ENCODE results near the gene MTHFD2. TPM values are rescaled to one million over a fixed set of nuclear protein-coding genes. Genes with fewer than 3 reads are reported as not detected.
"Not testable (repeated sequence)": the region's sequence is repeated elsewhere in the genome, so short reads cannot be mapped to it uniquely, and the experiment has no call there.

The MTHFD2 gene
- total and polyA plus RNA-seq, 4 donors = 55.7 to 180 (median 127) TPM

- Histone ChIP-seq H3K27me3 (ENCODE audit: control insufficient read depth in 1 of 2, insufficient read depth in 2 of 2, low read length in 1 of 2) (no peaks in the 10 kb centered on the region), H3K4me1 (ENCODE audit: control insufficient read depth in 1 of 2, insufficient read depth in 2 of 2, low read length in 2 of 2) (peaks cover 0 to 4% of the 10 kb centered on the region in 2 donors), H3K4me3 (ENCODE audit: low read length in 2 of 2) (no peak overlapping the region), H3K9me3 (ENCODE audit: control insufficient read depth, low read length) (no peaks in the 10 kb centered on the region), H3K36me3 (ENCODE audit: control insufficient read depth in 1 of 2, insufficient read depth in 2 of 2, low read length in 1 of 2) (no peaks in the 10 kb centered on the region), H3K27ac (ENCODE audit: low read depth in 1 of 2, low read length in 2 of 2) (peak overlapping the region in 1 of 2 donors; percentile 61)
- WGBS, 2 donors = 23 to 40% methylated on average over 3 of the region's 3 CpGs
- ATAC-seq (ENCODE audit: low FRiP score) = no peak
- intact Hi-C loops (cut with DNase I) = no loop called here
- DNase-seq = no peak
Observed at GRCh38 chr2:74201196-74201595, 2.8 kb downstream of the MTHFD2 start.

- Histone ChIP-seq H3K9me3 (ENCODE audit: control insufficient read depth, low read length) (no peaks in the 10 kb centered on the region), H3K4me1 (ENCODE audit: control insufficient read depth in 1 of 2, insufficient read depth in 2 of 2, low read length in 2 of 2) (peaks cover 0 to 6% of the 10 kb centered on the region in 2 donors), H3K4me3 (ENCODE audit: low read length in 2 of 2) (no peak overlapping the region), H3K27ac (ENCODE audit: low read depth in 1 of 2, low read length in 2 of 2) (peak overlapping the region in 1 of 2 donors; percentile 61), H3K36me3 (ENCODE audit: control insufficient read depth in 1 of 2, insufficient read depth in 2 of 2, low read length in 1 of 2) (no peaks in the 10 kb centered on the region), H3K27me3 (ENCODE audit: control insufficient read depth in 1 of 2, insufficient read depth in 2 of 2, low read length in 1 of 2) (no peaks in the 10 kb centered on the region)
- intact Hi-C loops (cut with DNase I) = no loop called here
- 0% methylated on average over 1 of the region's 1 CpG for WGBS, 2 donors
- DNase-seq (no peak), ATAC-seq (ENCODE audit: low FRiP score) (peak; percentile 79)
Observed at GRCh38 chr2:74201596-74201995, 3.2 kb downstream of the MTHFD2 start.

- H3K27ac ChIP-seq (ENCODE audit: low read depth in 1 of 2, low read length in 2 of 2) = peak overlapping the region in 1 of 2 donors; percentile 72
- peaks cover 0 to 6% of the 10 kb centered on the region in 2 donors for H3K4me1 ChIP-seq (ENCODE audit: control insufficient read depth in 1 of 2, insufficient read depth in 2 of 2, low read length in 2 of 2)
Observed at GRCh38 chr2:74204436-74204835, 6.0 kb downstream of the MTHFD2 start.

GRCh38 chr2:74205113-74205512, 6.7 kb downstream of the MTHFD2 start:
- peaks cover 0 to 2% of the 10 kb centered on the region in 2 donors for H3K36me3 ChIP-seq (ENCODE audit: control insufficient read depth in 1 of 2, insufficient read depth in 2 of 2, low read length in 1 of 2)
- intact Hi-C loops (cut with DNase I) = no loop called here
- no peak for DNase-seq
- peaks cover 4 to 7% of the 10 kb centered on the region in 2 donors for H3K4me1 ChIP-seq (ENCODE audit: control insufficient read depth in 1 of 2, insufficient read depth in 2 of 2, low read length in 2 of 2)
- H3K27ac ChIP-seq (ENCODE audit: low read depth in 1 of 2, low read length in 2 of 2) = no peak overlapping the region
- WGBS, 2 donors = 71% methylated on average over 5 of the region's 5 CpGs
- no peaks in the 10 kb centered on the region for H3K9me3 ChIP-seq (ENCODE audit: control insufficient read depth, low read length)
- no peak overlapping the region for H3K4me3 ChIP-seq (ENCODE audit: low read length in 2 of 2)
- H3K27me3 ChIP-seq (ENCODE audit: control insufficient read depth in 1 of 2, insufficient read depth in 2 of 2, low read length in 1 of 2) = no peaks in the 10 kb centered on the region
- no peak for ATAC-seq (ENCODE audit: low FRiP score)

More at GRCh38 chr2:74204436-74204835, 6.0 kb downstream of the MTHFD2 start:
- DNase-seq (no peak), ATAC-seq (ENCODE audit: low FRiP score) (no peak)
- WGBS, 2 donors = 34 to 39% methylated on average over 3 of the region's 3 CpGs
- H3K4me3 ChIP-seq (ENCODE audit: low read length in 2 of 2) = no peak overlapping the region
- intact Hi-C loops (cut with DNase I) = no loop called here
- H3K27me3 ChIP-seq (ENCODE audit: control insufficient read depth in 1 of 2, insufficient read depth in 2 of 2, low read length in 1 of 2) = no peaks in the 10 kb centered on the region
- H3K9me3 ChIP-seq (ENCODE audit: control insufficient read depth, low read length) = no peaks in the 10 kb centered on the region
- H3K36me3 ChIP-seq (ENCODE audit: control insufficient read depth in 1 of 2, insufficient read depth in 2 of 2, low read length in 1 of 2) = no peaks in the 10 kb centered on the region

- peaks cover 4 to 7% of the 10 kb centered on the region in 2 donors for H3K4me1 ChIP-seq (ENCODE audit: control insufficient read depth in 1 of 2, insufficient read depth in 2 of 2, low read length in 2 of 2)
- peaks cover 0 to 2% of the 10 kb centered on the region in 2 donors for H3K36me3 ChIP-seq (ENCODE audit: control insufficient read depth in 1 of 2, insufficient read depth in 2 of 2, low read length in 1 of 2)
- no peaks in the 10 kb centered on the region for H3K9me3 ChIP-seq (ENCODE audit: control insufficient read depth, low read length)
- no peak overlapping the region for H3K4me3 ChIP-seq (ENCODE audit: low read length in 2 of 2)
- no peaks in the 10 kb centered on the region for H3K27me3 ChIP-seq (ENCODE audit: control insufficient read depth in 1 of 2, insufficient read depth in 2 of 2, low read length in 1 of 2)
- ATAC-seq (ENCODE audit: low FRiP score) = no peak
- DNase-seq = no peak
- intact Hi-C loops (cut with DNase I) = no loop called here
- peak overlapping the region in 1 of 2 donors; percentile 45 for H3K27ac ChIP-seq (ENCODE audit: low read depth in 1 of 2, low read length in 2 of 2)
- 70 to 72% methylated on average over 6 of the region's 6 CpGs for WGBS, 2 donors
Observed at GRCh38 chr2:74205596-74205995, 7.2 kb downstream of the MTHFD2 start.

- Histone ChIP-seq H3K36me3 (ENCODE audit: control insufficient read depth in 1 of 2, insufficient read depth in 2 of 2, low read length in 1 of 2) (peaks cover 0 to 3% of the 10 kb centered on the region in 2 donors), H3K4me3 (ENCODE audit: low read length in 2 of 2) (no peak overlapping the region), H3K4me1 (ENCODE audit: control insufficient read depth in 1 of 2, insufficient read depth in 2 of 2, low read length in 2 of 2) (peaks cover 4 to 7% of the 10 kb centered on the region in 2 donors), H3K27ac (ENCODE audit: low read depth in 1 of 2, low read length in 2 of 2) (peak overlapping the region in 1 of 2 donors; percentile 72), H3K27me3 (ENCODE audit: control insufficient read depth in 1 of 2, insufficient read depth in 2 of 2, low read length in 1 of 2) (no peaks in the 10 kb centered on the region), H3K9me3 (ENCODE audit: control insufficient read depth, low read length) (no peaks in the 10 kb centered on the region)
- ATAC-seq (ENCODE audit: low FRiP score) = peak; percentile 19
- intact Hi-C loops (cut with DNase I) = no loop called here
- no peak for DNase-seq
- 54 to 55% methylated on average over 6 of the region's 6 CpGs for WGBS, 2 donors
Observed at GRCh38 chr2:74206180-74206688, 7.8 kb downstream of the MTHFD2 start.

GRCh38 chr2:74212702-74213410, 14.4 kb downstream of the MTHFD2 start:
- Histone ChIP-seq H3K27me3 (ENCODE audit: control insufficient read depth in 1 of 2, insufficient read depth in 2 of 2, low read length in 1 of 2) (no peaks in the 10 kb centered on the region), H3K27ac (ENCODE audit: low read depth in 1 of 2, low read length in 2 of 2) (no peak overlapping the region), H3K4me3 (ENCODE audit: low read length in 2 of 2) (no peak overlapping the region), H3K4me1 (ENCODE audit: control insufficient read depth in 1 of 2, insufficient read depth in 2 of 2, low read length in 2 of 2) (peaks cover 1 to 4% of the 10 kb centered on the region in 2 donors), H3K36me3 (ENCODE audit: control insufficient read depth in 1 of 2, insufficient read depth in 2 of 2, low read length in 1 of 2) (peaks cover 6 to 7% of the 10 kb centered on the region in 2 donors), H3K9me3 (ENCODE audit: control insufficient read depth, low read length) (no peaks in the 10 kb centered on the region)
- 76 to 79% methylated on average over 3 of the region's 3 CpGs for WGBS, 2 donors
- intact Hi-C loops (cut with DNase I) = no loop called here
- no peak for ATAC-seq (ENCODE audit: low FRiP score)
- no peak for DNase-seq

- ATAC-seq (ENCODE audit: low FRiP score); intact Hi-C loops (cut with DNase I); DNase-seq; H3K27me3 ChIP-seq (ENCODE audit: control insufficient read depth in 1 of 2, insufficient read depth in 2 of 2, low read length in 1 of 2); H3K9me3 ChIP-seq (ENCODE audit: control insufficient read depth, low read length); H3K4me3 ChIP-seq (ENCODE audit: low read length in 2 of 2); H3K4me1 ChIP-seq (ENCODE audit: control insufficient read depth in 1 of 2, insufficient read depth in 2 of 2, low read length in 2 of 2); H3K27ac ChIP-seq (ENCODE audit: low read depth in 1 of 2, low read length in 2 of 2): not testable (repeated sequence)
- H3K36me3 ChIP-seq (ENCODE audit: control insufficient read depth in 1 of 2, insufficient read depth in 2 of 2, low read length in 1 of 2) = peaks cover 6 to 16% of the 10 kb centered on the region in 2 donors
- WGBS, 2 donors = 72 to 83% methylated on average over 6 of the region's 6 CpGs
Observed at GRCh38 chr2:74215771-74216170, 17.4 kb downstream of the MTHFD2 start.

GRCh38 chr2:74216642-74217041, 18.2 kb downstream of the MTHFD2 start:
- ATAC-seq (ENCODE audit: low FRiP score) = no peak
- WGBS, 2 donors = 88 to 89% methylated on average over 2 of the region's 2 CpGs
- H3K36me3 ChIP-seq (ENCODE audit: control insufficient read depth in 1 of 2, insufficient read depth in 2 of 2, low read length in 1 of 2) = peaks cover 4 to 16% of the 10 kb centered on the region in 2 donors
- no peaks in the 10 kb centered on the region for H3K4me1 ChIP-seq (ENCODE audit: control insufficient read depth in 1 of 2, insufficient read depth in 2 of 2, low read length in 2 of 2)
- H3K27me3 ChIP-seq (ENCODE audit: control insufficient read depth in 1 of 2, insufficient read depth in 2 of 2, low read length in 1 of 2) = no peaks in the 10 kb centered on the region
- DNase-seq = no peak
- no peaks in the 10 kb centered on the region for H3K9me3 ChIP-seq (ENCODE audit: control insufficient read depth, low read length)
- intact Hi-C loops (cut with DNase I) = no loop called here
- no peak overlapping the region for H3K27ac ChIP-seq (ENCODE audit: low read depth in 1 of 2, low read length in 2 of 2)
- no peak overlapping the region for H3K4me3 ChIP-seq (ENCODE audit: low read length in 2 of 2)
